Measurements from ENCODE around the gene COX8A. TPM values are rescaled to one million over a fixed set of nuclear protein-coding genes. Genes with fewer than 3 reads are reported as not detected.

Gene COX8A, protein sequence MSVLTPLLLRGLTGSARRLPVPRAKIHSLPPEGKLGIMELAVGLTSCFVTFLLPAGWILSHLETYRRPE
- 375 and 521 TPM in 2 replicates for total RNA-seq

DNA sequence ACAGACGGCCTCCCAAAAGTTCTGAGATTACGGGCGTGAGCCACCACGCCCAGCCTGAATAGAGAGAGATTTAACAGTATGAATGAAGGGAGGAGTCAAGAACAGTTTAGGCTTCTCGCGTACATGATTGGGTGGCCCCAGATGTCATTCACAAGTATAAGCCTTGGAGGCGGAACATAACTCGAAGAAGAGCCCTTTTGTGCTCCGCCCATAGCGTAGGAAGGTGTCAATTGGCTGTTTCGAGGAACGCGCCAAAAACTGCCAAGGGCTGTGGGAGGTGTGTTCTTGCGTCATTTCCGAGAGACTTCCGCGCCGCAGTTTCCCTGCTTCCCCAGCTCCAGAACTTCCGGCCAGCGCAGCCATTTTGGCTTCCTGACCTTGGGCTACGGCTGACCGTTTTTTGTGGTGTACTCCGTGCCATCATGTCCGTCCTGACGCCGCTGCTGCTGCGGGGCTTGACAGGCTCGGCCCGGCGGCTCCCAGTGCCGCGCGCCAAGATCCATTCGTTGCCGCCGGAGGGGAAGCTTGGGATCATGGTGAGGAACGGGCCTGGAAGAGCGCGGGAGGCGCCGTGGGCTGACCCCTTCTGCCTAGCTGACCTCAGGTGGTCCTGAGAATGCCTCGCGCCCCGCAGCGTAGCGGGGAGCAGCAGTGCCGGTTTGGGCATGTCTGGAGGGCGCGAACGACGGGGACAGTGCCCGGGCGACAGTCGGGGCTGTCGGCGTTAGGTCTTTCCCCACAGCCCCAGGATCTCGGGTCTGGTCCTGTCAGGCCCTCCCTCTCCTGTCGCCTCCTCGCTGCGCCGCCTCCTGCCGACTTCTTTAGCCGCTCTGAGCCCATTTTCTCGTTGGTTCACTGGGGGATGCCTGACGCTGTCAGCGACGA lies at the start of gene COX8A:
TSS of gene COX8A (plus strand) at position 362 of the 885 bp plus-strand sequence. CDS start at position 423, 61 bp downstream.

DNA sequence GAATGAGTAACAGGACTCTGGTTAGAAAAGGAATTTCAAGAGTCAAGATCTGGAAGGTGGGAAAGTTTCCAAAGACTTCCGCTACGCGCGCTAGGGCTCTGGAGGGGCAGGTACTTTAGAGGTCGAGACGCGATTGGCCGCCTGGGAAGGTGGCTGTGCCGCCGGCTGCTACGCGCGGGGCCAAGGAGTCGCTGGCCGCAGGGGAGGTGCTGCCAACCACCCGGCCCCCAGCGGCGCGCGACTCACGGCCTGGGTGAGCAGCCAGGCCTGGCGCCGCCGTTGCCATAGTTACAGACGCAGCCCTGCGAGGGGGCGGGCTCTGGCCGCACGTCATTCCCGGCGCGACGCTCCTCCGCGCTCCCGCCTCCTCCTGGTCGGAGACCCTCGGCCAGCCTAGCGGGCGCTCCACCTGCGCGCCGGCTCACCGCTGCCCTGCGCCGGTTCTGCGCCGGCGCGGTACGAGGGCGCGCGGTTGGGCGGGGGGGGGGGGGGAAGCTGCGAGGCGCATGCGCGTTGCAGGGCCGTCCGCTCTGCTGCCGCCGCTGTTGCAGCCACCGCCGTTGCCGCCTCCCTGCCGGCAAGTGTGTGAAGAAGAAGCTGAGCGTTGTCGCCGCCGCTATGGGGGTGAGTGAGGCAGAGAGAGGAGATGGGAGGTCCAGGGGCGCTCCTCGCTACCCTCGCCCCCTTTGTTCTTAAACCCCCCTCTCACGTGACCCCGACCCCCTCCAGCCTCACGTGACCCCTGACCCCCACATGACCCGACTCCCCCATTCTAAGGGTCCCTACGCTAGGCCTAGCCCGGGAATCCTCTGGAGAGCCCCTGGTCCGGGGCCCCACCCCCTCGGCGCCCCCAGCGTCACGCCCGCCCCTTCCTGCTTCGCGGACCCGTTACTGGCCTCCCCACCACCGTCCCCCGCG lies 35.7 kb upstream of the COX8A start, which contains the start of gene NAA40:
TSS of gene NAA40 (plus strand) at position 524 of the 918 bp plus-strand sequence. CDS start at position 619, 95 bp downstream.

DNA sequence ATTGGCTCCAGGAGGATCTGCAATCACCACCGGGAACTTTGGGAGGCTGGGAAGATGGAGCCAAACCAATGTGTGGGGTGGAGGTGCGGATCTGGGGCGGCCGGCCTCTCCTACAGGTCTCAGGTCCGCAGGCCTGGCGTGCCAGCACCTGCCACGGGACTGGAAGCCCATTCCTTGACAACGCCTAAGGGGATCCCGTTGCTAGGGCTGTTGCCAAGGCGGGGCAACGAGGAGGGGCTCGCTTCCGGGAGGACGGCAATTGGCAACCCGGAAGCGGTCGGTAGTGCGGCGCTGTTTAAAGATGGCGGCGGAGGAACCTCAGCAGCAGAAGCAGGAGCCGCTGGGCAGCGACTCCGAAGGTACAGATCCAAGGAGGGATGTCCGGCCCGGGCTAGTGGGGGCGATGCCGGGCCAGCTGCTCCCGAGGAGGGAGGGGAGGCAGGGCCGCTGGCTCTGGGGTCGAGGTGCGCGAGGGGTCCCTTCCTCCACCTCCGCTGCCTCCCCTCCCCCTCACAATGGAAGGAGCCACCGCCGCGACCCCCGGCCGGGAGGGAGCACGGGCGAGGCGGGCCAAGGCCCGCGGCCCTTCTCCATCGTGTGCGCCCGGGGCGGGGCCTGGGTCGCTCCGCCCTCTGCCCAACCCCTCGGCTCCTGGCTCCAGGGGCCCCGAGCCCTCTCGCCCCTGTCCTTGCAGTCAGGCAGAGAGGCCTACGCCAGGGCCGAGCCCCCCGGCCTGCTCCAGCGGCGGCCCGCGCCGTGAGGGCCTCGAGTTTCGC lies 11.9 kb downstream of the COX8A start, which contains the start of gene OTUB1:
TSS of gene OTUB1 (plus strand) at position 283 of the 776 bp plus-strand sequence. CDS start at position 302, 19 bp downstream.

Other genes starting within 250 kb of the COX8A start
- 17.9 and 37.7 TPM in 2 replicates for gene ZFTA, start 205.8 kb upstream of the COX8A start, total RNA-seq
- gene SPINDOC, start 161.2 kb upstream of the COX8A start, total RNA-seq = 11.2 and 16.4 TPM in 2 replicates
- gene MARK2, start 135.5 kb upstream of the COX8A start, total RNA-seq = 10.2 and 10.3 TPM in 2 replicates
- 4.4 and 8.8 TPM in 2 replicates for gene RCOR2, start 57.5 kb upstream of the COX8A start, total RNA-seq
- 7.9 and 9.9 TPM in 2 replicates for gene NAA40, start 35.6 kb upstream of the COX8A start, total RNA-seq
- gene OTUB1, start 11.8 kb downstream of the COX8A start, total RNA-seq = 43.0 and 60.2 TPM in 2 replicates
- gene FLRT1, start 61.3 kb downstream of the COX8A start, total RNA-seq = 0.15 and 0.50 TPM in 2 replicates
- gene MACROD1, start 191.5 kb downstream of the COX8A start, total RNA-seq = 22.4 and 23.3 TPM in 2 replicates
- 119 and 132 TPM in 2 replicates for gene STIP1, start 211.6 kb downstream of the COX8A start, total RNA-seq
- 1.8 and 6.0 TPM in 2 replicates for gene FERMT3, start 232.1 kb downstream of the COX8A start, total RNA-seq